Head of caudate nucleus (tissue), 42 donors: ENCODE data around the gene STRIP1.

Experiments
- DNase-seq, 42 donors: peaks; one replicate each; pipeline versions ENCODE4 v3.0.0 to v3.0.0-alpha.2; 2020 to 2021; ENCODE audit warnings: mixed read lengths in 7 of 42
- intact Hi-C: fragments of 100-400 bp; cut with DNase I; formaldehyde crosslinking; loops from one replicate; pipeline ENCODE4 v1.15.0; 2022

Gene STRIP1, protein sequence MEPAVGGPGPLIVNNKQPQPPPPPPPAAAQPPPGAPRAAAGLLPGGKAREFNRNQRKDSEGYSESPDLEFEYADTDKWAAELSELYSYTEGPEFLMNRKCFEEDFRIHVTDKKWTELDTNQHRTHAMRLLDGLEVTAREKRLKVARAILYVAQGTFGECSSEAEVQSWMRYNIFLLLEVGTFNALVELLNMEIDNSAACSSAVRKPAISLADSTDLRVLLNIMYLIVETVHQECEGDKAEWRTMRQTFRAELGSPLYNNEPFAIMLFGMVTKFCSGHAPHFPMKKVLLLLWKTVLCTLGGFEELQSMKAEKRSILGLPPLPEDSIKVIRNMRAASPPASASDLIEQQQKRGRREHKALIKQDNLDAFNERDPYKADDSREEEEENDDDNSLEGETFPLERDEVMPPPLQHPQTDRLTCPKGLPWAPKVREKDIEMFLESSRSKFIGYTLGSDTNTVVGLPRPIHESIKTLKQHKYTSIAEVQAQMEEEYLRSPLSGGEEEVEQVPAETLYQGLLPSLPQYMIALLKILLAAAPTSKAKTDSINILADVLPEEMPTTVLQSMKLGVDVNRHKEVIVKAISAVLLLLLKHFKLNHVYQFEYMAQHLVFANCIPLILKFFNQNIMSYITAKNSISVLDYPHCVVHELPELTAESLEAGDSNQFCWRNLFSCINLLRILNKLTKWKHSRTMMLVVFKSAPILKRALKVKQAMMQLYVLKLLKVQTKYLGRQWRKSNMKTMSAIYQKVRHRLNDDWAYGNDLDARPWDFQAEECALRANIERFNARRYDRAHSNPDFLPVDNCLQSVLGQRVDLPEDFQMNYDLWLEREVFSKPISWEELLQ

DNA sequence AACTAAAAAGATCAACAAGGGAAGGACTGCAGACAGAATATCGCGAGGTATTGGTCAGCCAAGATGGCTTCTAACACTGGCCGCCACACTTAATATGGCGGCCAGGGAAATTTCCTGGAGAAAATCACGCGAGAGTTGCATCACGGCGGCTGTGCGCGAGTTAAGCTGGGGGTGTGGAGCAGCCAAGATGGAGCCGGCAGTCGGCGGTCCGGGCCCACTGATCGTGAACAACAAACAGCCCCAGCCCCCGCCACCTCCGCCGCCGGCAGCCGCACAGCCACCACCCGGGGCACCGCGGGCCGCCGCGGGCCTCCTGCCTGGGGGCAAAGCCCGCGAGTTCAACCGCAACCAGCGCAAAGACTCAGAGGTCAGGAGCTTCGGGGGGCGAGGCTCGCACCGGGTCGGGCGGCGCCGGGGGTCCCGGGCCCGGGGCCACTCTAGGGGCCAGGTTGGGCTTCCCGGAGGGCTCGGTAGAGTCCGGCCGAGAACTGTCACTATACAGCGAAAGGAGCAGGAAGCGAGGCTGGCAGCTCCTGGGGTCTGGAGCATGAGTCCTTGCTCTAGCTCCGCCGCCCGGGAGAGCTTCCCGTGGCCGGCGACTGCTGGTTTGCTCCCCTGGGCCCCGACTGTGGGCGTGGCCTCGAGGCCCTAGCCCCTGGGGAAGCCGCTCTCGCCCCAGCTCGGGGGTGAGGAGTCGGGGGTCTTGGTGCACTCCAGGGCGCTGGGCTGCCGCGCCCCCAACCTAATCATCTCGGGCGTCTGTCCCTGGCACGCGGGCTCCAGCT lies at the start of gene STRIP1:
Gene STRIP1 (plus strand): TSS at position 174 of the 785 bp plus-strand sequence. CDS start 14 bp downstream, at position 188.
- intact Hi-C loops, result no loop called here
- peak; percentile 83 to 96 (median 90) for DNase-seq

DNA sequence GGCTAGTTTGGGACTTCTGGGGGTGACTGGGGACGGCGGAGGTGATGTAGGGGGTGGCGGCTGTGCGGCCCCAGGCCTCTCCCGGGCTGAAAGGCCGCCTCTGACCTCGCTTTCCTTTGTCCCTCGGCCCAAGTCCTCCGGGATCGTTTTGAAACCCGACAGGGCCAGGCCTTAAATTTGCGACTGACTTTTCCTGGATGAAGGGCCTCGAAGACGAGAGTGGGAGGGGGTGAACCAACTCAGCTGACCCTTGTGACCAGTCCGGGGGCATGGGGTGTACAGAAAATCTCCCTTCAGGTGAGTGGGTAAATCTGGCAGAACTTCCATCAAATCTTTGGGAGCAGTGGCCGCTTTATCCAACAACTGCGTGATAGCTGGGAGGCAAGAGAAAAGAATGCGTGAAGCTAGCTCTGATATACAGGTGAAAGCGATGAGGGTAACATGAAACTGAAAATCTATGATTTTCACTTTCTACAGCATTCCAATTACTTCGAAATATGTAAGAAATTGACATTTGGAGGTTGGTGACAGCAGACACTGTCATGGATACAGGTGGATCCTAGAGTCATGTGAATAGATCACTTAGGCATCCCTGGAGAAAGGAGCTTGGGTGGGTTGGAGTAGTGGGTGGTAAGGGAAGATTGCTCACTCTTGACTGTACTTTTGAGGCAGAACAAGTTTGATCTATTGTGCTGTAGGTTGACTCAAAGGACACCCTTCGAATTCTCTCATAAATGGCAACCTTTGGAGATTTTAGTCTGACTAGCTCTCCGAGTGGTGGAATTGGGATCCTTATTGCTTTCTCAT lies 49.0 kb upstream of the STRIP1 start:
- intact Hi-C loops, result loop anchor here (10.0 kb wide), 3 partner anchors 71 to 441 kb away; partner anchors contain the start of genes CSF1 and GNAI3
- DNase-seq, result peak in 19 of 42 donors; percentile 19 to 78 (median 49)

DNA sequence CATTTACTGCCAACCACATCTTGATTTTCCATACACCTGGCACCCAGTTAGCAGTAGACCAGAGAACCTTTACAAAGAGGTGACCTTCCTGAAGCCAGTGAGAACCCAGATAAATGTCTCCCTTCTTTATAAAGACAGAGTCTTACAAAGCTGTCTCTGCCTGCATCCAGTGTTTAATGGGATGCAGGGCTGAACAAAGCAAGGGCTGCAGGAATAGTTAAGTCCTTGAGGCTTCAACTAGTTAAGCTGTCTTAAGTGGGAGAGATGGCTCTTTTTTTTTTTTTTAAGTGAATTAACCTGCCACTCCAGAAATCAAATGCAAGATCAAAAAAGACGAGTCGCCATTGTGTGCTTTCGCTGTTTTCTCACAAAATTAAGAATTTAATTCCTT lies 48.4 kb upstream of the STRIP1 start:
- DNase-seq, result no peak
- intact Hi-C loops, result loop anchor here (10.0 kb wide), 3 partner anchors 71 to 441 kb away; partner anchors contain the start of genes CSF1 and GNAI3

- DNase-seq, result no peak
- intact Hi-C loops, result loop anchor here (10.0 kb wide), 3 partner anchors 74 to 444 kb away; partner anchors contain the start of genes CSF1 and GNAI3
These were observed 46.0 kb upstream of the STRIP1 start for GRCh38 chr1:109988349-109988914.

GRCh38 chr1:109989506-109990301 lies 44.7 kb upstream of the STRIP1 start:
- intact Hi-C loops, result loop anchor here (10.0 kb wide), 3 partner anchors 75 to 445 kb away; partner anchors contain the start of genes CSF1 and GNAI3

DNA sequence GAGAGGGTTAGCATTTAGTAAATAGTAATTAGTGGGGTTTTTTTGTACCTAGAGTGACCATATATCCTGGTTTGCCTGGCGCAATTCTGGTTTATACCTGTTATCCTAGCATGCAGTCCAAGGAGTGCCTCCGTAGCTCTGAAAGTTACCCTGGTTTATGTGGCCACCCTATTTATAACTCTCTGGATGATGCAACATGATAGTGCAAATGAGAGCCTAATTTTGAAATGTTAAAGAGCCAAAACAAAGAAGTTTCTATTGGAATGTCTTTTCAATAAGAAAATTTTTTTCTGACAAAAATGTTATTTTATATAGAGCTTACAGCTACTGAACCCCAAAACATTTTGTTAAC lies 44.1 kb upstream of the STRIP1 start:
- DNase-seq, result no peak

More at GRCh38 chr1:109989506-109990301, 44.7 kb upstream of the STRIP1 start:
- DNase-seq, result peak in 1 of 42 donors; percentile 57

DNA sequence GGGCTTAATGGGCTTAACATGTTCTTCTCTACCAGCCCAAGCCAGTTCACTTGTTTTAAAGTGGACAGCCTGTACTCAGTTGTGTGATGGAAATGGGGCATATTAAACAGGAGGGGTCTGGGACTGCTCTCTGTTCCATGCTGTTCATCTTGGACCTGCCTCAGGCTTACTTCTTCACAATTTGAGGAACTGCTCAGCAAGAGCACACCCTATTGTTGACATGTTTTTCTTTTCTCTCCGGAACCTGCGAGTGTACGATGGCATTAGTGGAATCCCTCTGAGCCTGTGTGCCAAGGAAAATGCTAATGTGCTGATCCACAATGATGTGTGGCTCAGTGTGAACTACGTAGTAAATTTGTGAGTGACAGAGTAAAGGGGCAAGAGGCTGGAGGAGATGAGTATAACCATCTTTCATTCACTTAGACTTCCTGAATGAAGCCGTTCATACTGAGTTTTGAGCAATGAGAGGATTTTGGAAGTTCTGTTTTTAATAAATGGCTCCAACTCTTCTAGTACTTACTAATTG lies 43.0 kb upstream of the STRIP1 start:
- intact Hi-C loops, result no loop called here
- no peak for DNase-seq

More for the DNA sequence above, 44.1 kb upstream of the STRIP1 start:
- intact Hi-C loops, result no loop called here

DNA sequence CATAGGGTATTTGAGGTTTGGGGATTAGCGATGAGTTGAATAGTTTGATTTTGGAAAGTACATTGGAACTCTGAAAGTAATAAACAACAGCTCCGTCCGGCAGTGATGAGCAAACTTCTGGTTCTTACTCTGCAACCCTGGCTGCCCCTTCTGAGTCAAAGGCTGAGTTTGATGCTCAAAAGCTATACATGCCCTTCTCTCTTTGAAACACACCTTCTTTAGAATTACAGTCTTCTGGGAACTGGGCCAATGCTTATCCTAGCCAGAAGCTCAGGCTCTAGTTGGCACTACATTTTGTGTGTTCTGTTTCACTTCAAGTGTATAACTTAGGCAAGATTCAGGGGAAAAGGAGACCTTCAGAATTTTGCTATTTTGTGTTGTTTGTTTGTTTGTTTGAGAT lies 40.5 kb upstream of the STRIP1 start:
- peak in 1 of 42 donors; percentile 46 for DNase-seq
- intact Hi-C loops, result no loop called here

- peak in 3 of 42 donors; percentile 30 to 54 (median 32) for DNase-seq
- intact Hi-C loops, result no loop called here
These were observed 39.8 kb upstream of the STRIP1 start for GRCh38 chr1:109994654-109995053.

DNA sequence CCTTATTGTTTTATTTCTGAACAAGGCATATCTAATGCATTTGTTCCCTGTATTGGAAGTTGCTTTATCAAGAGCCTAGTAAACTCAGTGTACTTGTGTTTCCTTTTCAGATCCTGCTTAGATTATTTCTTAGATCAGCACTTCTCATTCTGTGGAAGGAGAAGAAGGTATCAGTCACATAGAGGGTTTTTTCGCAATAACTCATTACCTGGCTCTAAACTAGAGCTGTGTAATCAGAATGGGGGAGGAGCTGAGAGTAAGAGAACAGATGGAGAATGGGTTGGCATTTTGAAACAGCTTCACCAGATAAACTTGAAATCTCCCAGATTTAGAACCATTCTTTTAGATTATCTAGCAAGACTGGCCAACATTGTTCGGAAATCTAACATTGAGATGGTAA lies 38.9 kb upstream of the STRIP1 start:
- DNase-seq, result no peak
- intact Hi-C loops, result no loop called here

DNA sequence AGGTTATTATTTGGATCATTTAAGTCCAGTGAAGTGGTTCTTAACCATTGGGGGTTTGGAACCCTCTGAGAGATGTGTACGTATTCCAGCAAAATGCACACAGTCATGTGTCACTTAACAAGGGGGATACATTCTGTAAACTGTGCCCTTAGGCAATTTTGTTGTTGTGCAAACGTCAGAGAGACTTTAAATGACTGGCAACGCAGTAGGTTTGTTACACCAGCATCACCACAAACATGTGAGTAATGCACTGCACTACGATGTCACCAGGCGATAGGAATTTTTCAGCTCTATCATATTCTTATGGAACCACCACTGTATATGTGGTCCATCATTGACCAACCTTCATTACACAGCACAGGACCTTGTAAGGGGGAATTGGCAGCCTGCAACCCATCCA lies 37.9 kb upstream of the STRIP1 start:
- intact Hi-C loops, result no loop called here
- DNase-seq, result no peak

GRCh38 chr1:109997204-109997866 lies 37.1 kb upstream of the STRIP1 start:
- intact Hi-C loops, result no loop called here
- no peak for DNase-seq

DNA sequence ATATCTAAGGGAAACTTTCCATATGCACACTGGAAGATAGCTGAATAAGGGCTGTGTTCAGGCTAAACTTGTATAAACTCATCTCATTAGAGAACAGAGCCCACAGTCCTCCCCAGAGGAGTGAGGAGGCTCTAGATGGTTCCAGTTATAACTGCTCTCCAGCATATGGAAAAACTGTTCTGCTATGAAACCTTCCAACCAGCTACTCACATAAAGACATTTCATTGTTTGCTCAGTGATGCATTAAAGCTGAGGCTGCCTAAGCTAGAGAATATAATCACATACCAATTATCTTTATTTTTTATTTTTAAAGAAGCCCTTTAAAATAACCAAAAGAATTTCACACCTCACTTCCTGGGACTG lies 36.6 kb upstream of the STRIP1 start:
- DNase-seq, result no peak
- intact Hi-C loops, result no loop called here

DNA sequence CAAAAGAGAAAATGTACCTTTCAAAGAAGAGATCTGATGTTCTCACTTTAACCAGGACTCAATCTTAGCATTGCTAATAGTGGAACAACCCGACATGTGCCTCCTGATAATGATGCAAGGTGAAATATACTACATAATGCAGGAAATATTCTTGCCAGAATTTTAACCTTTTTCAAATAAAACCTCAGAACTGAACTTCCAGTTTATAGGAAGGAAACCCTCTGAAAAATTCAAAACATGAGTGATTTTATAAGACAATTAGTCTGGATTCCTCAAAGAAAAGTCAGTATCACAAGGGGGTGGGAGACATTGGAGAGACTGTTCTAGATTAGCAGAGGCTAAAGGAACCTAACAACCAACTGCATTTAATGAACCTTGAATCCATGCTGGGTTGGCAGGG lies 31.7 kb upstream of the STRIP1 start:
- intact Hi-C loops, result no loop called here
- DNase-seq, result no peak

GRCh38 chr1:110003747-110004428 lies 30.5 kb upstream of the STRIP1 start:
- peak in 32 of 42 donors; percentile 18 to 85 (median 48) for DNase-seq

DNA sequence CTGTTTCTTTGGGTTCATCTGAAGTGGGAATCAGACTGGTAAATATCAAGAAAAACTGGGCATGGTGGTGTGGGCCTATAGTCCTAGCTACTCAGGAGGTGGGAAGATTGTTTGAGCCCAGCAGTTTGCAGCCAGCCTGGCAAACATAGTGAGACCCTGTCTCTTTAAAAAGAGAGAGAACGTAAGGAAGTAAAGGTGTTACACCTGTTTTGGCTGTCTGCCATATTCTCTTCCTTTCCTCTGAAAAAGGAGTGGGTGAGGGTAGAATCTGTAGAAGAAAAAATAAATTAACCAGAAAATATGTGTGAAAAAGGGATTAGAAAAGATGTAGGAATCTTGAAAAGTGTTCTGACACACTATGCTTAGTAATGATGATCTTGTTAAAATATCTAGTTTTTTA lies 29.8 kb upstream of the STRIP1 start:
- no peak for DNase-seq
- intact Hi-C loops, result no loop called here

More at GRCh38 chr1:110003747-110004428, 30.5 kb upstream of the STRIP1 start:
- intact Hi-C loops, result no loop called here
